ENCODE data around the gene ATR.

The ATR gene

GRCh38 chr3:142509079-142509478, 69.5 kb downstream of the ATR start:
- Histone ChIP-seq H3K4me1 (ENCODE audit: insufficient read depth, low read length, poor library complexity, severe bottlenecking) (no peaks in the 10 kb centered on the region), H3K4me3 (ENCODE audit: low read length, poor library complexity, severe bottlenecking) (no peak overlapping the region), H4K20me1 (ENCODE audit: insufficient read depth, low read length, poor library complexity, severe bottlenecking) (no peaks in the 10 kb centered on the region), H3K79me2 (ENCODE audit: insufficient read depth, low read length) (no peaks in the 10 kb centered on the region), H3K9me2 (replicated peaks; ENCODE audit: low read depth, low read length) (no peaks in the 10 kb centered on the region), H3K9me3 (ENCODE audit: insufficient read depth, low read depth, low read length) (no peaks in the 10 kb centered on the region), H3K9ac (ENCODE audit: low read depth, low read length, poor library complexity, severe bottlenecking) (no peak overlapping the region), H3K4me2 (ENCODE audit: low read depth, low read length, poor library complexity, severe bottlenecking) (no peak overlapping the region), H3F3A (ENCODE audit: low read depth) (no peaks in the 10 kb centered on the region), H3K27me3 (ENCODE audit: insufficient read depth, low read length, poor library complexity, severe bottlenecking) (no peaks in the 10 kb centered on the region), H2AFZ (ENCODE audit: low read length) (no peak overlapping the region), H3K36me3 (ENCODE audit: insufficient read depth, low read length) (peaks cover 27% of the 10 kb centered on the region)
- TF ChIP-seq CTCF (conservative IDR thresholded peaks at IDR 0.05; ENCODE audit: low read length) = no peak
- no peak for TF ChIP-seq EZH2phosphoT487 (IDR thresholded peaks at IDR 0.05; ENCODE audit: borderline replicate concordance)

- no peaks in the 10 kb centered on the region for H3K9me2 ChIP-seq (replicated peaks; ENCODE audit: low read depth, low read length)
- H3K79me2 ChIP-seq (ENCODE audit: insufficient read depth, low read length) = no peaks in the 10 kb centered on the region
- TF ChIP-seq CTCF (conservative IDR thresholded peaks at IDR 0.05; ENCODE audit: low read length) = no peak
- no peak for TF ChIP-seq EZH2phosphoT487 (IDR thresholded peaks at IDR 0.05; ENCODE audit: borderline replicate concordance)
- no peaks in the 10 kb centered on the region for H3F3A ChIP-seq (ENCODE audit: low read depth)
- H2AFZ ChIP-seq (ENCODE audit: low read length) = no peak overlapping the region
- no peaks in the 10 kb centered on the region for H4K20me1 ChIP-seq (ENCODE audit: insufficient read depth, low read length, poor library complexity, severe bottlenecking)
- no peaks in the 10 kb centered on the region for H3K4me1 ChIP-seq (ENCODE audit: insufficient read depth, low read length, poor library complexity, severe bottlenecking)
- no peaks in the 10 kb centered on the region for H3K27me3 ChIP-seq (ENCODE audit: insufficient read depth, low read length, poor library complexity, severe bottlenecking)
- no peaks in the 10 kb centered on the region for H3K9me3 ChIP-seq (ENCODE audit: insufficient read depth, low read depth, low read length)
- no peak overlapping the region for H3K4me3 ChIP-seq (ENCODE audit: low read length, poor library complexity, severe bottlenecking)
- H3K9ac ChIP-seq (ENCODE audit: low read depth, low read length, poor library complexity, severe bottlenecking) = no peak overlapping the region
- peaks cover 21% of the 10 kb centered on the region for H3K36me3 ChIP-seq (ENCODE audit: insufficient read depth, low read length)
- H3K4me2 ChIP-seq (ENCODE audit: low read depth, low read length, poor library complexity, severe bottlenecking) = no peak overlapping the region
Measured at GRCh38 chr3:142507241-142507640, 71.3 kb downstream of the ATR start.

GRCh38 chr3:142502187-142502985, 76.1 kb downstream of the ATR start:
- H3K36me3 ChIP-seq (ENCODE audit: insufficient read depth, low read length) = peaks cover 10% of the 10 kb centered on the region; the same call in 1 of the 2 replicates

More at GRCh38 chr3:142502187-142502985, 76.1 kb downstream of the ATR start:
- Histone ChIP-seq H3K9me2 (replicated peaks; ENCODE audit: low read depth, low read length) (no peaks in the 10 kb centered on the region), H3K9me3 (ENCODE audit: insufficient read depth, low read depth, low read length) (no peaks in the 10 kb centered on the region), H3K4me2 (ENCODE audit: low read depth, low read length, poor library complexity, severe bottlenecking) (no peak overlapping the region), H3K4me1 (ENCODE audit: insufficient read depth, low read length, poor library complexity, severe bottlenecking) (no peaks in the 10 kb centered on the region), H3F3A (ENCODE audit: low read depth) (no peaks in the 10 kb centered on the region), H3K27me3 (ENCODE audit: insufficient read depth, low read length, poor library complexity, severe bottlenecking) (no peaks in the 10 kb centered on the region), H4K20me1 (ENCODE audit: insufficient read depth, low read length, poor library complexity, severe bottlenecking) (no peaks in the 10 kb centered on the region), H2AFZ (ENCODE audit: low read length) (no peak overlapping the region), H3K79me2 (ENCODE audit: insufficient read depth, low read length) (no peaks in the 10 kb centered on the region), H3K4me3 (ENCODE audit: low read length, poor library complexity, severe bottlenecking) (no peak overlapping the region), H3K9ac (ENCODE audit: low read depth, low read length, poor library complexity, severe bottlenecking) (no peak overlapping the region)
- TF ChIP-seq CTCF (conservative IDR thresholded peaks at IDR 0.05; ENCODE audit: low read length) (no peak), EZH2phosphoT487 (IDR thresholded peaks at IDR 0.05; ENCODE audit: borderline replicate concordance) (no peak)
